Liver (tissue), 9 donors: ENCODE results near the gene SNX13. TPM values are rescaled to one million over a fixed set of nuclear protein-coding genes. Genes with fewer than 3 reads are reported as not detected.

ENCODE experiments used
- DNase-seq: peaks from one replicate; pipeline ENCODE4 v3.0.0-alpha.2; 2017; ENCODE audit warnings: low spot score
- H3K27ac ChIP-seq, 2 donors: one replicate each; pipeline ENCODE4 v1.7.0; 2013; ENCODE audit warnings: inconsistent platforms in 2 of 2, low read length in 2 of 2, control low read depth in 1 of 2, low read depth in 1 of 2, mild to moderate bottlenecking in 1 of 2
- H3K27me3 ChIP-seq, 4 donors: one replicate each; pipeline versions ENCODE4 v1.6.1 to v1.7.0; 2013; ENCODE audit warnings: low read length in 3 of 4, inconsistent platforms in 1 of 4, mild to moderate bottlenecking in 1 of 4, moderate library complexity in 1 of 4; ENCODE audit not compliant: control insufficient read depth in 4 of 4, insufficient read depth in 4 of 4
- H3K36me3 ChIP-seq, 4 donors: one replicate each; pipeline versions ENCODE4 v1.6.1 to v1.7.0; 2013; ENCODE audit warnings: low read length in 3 of 4, mild to moderate bottlenecking in 3 of 4, low read depth in 1 of 4, moderate library complexity in 1 of 4; ENCODE audit not compliant: control insufficient read depth in 4 of 4, insufficient read depth in 3 of 4
- H3K4me1 ChIP-seq, 4 donors: one replicate each; pipeline versions ENCODE4 v1.6.1 to v1.7.0; 2013; ENCODE audit warnings: low read length in 3 of 4, mild to moderate bottlenecking in 3 of 4, moderate library complexity in 1 of 4; ENCODE audit not compliant: control insufficient read depth in 4 of 4, insufficient read depth in 4 of 4
- H3K4me3 ChIP-seq, 3 donors: one replicate each; pipeline versions ENCODE4 v1.6.1 to v1.7.0; 2013; ENCODE audit warnings: low read length in 3 of 3, control low read depth in 1 of 3, low read depth in 1 of 3, mild to moderate bottlenecking in 1 of 3
- H3K9ac ChIP-seq, 2 donors: one replicate each; pipeline ENCODE4 v1.7.0; 2013; ENCODE audit warnings: low read length in 2 of 2, mild to moderate bottlenecking in 2 of 2, moderate library complexity in 2 of 2, control low read depth in 1 of 2, low read depth in 1 of 2
- H3K9me3 ChIP-seq, 4 donors: one replicate each; pipeline versions ENCODE4 v1.6.1 to v1.7.0; 2013; ENCODE audit warnings: low read length in 3 of 4; ENCODE audit not compliant: control insufficient read depth in 4 of 4
- ATF3 ChIP-seq: IDR thresholded peaks from 2 replicates; pipeline ENCODE4 v1.6.1; 2016; ENCODE audit warnings: antibody characterized with exemption
- CTCF ChIP-seq: fragments of 150-350 bp; IDR thresholded peaks from 2 replicates; pipeline ENCODE4 v1.5.1; 2017; ENCODE audit warnings: improper control_type of control experiment, low read depth, low read length; ENCODE audit not compliant: missing input control
- EGR1 ChIP-seq, 2 donors: IDR thresholded peaks; 2 replicates each; pipeline ENCODE4 v1.6.1; 2016 to 2018; ENCODE audit warnings: antibody characterized with exemption in 2 of 2, low read depth in 2 of 2
- FOXA1 ChIP-seq: IDR thresholded peaks from 2 replicates; pipeline ENCODE4 v1.6.1; 2016; ENCODE audit warnings: antibody characterized with exemption
- FOXA2 ChIP-seq: IDR thresholded peaks from 2 replicates; pipeline ENCODE4 v1.6.1; 2016; ENCODE audit warnings: antibody characterized with exemption
- GABPA ChIP-seq, 2 donors: IDR thresholded peaks in 1 of 2; conservative IDR thresholded peaks in 1 of 2; 2 replicates each; pipeline ENCODE4 v1.6.1; 2016; ENCODE audit warnings: antibody characterized with exemption in 2 of 2, mild to moderate bottlenecking in 1 of 2, moderate library complexity in 1 of 2
- HNF4G ChIP-seq: IDR thresholded peaks from 2 replicates; pipeline ENCODE4 v1.6.1; 2016; ENCODE audit warnings: antibody characterized with exemption
- MAX ChIP-seq: IDR thresholded peaks from 2 replicates; pipeline ENCODE4 v1.6.1; 2016; ENCODE audit warnings: antibody characterized with exemption
- NR2F2 ChIP-seq: IDR thresholded peaks from 2 replicates; pipeline ENCODE4 v1.6.1; 2016; ENCODE audit warnings: antibody characterized with exemption
- RAD21 ChIP-seq, 2 donors: IDR thresholded peaks; 2 replicates each; pipeline ENCODE4 v1.6.1; 2016; ENCODE audit warnings: antibody characterized with exemption in 2 of 2, mild to moderate bottlenecking in 2 of 2
- RXRA ChIP-seq, 2 donors: IDR thresholded peaks; 2 replicates each; pipeline ENCODE4 v1.6.1; 2017 to 2018; ENCODE audit warnings: antibody characterized with exemption in 2 of 2, mild to moderate bottlenecking in 1 of 2
- SP1 ChIP-seq: IDR thresholded peaks from 2 replicates; pipeline ENCODE4 v1.6.1; 2018; ENCODE audit warnings: antibody characterized with exemption, mild to moderate bottlenecking
- TAF1 ChIP-seq: conservative IDR thresholded peaks from 2 replicates; pipeline ENCODE4 v1.6.1; 2016; ENCODE audit warnings: antibody characterized with exemption, mild to moderate bottlenecking
- YY1 ChIP-seq: IDR thresholded peaks from 2 replicates; pipeline ENCODE4 v1.6.1; 2016; ENCODE audit warnings: antibody characterized with exemption, mild to moderate bottlenecking
- ZBTB33 ChIP-seq: IDR thresholded peaks from 2 replicates; pipeline ENCODE4 v1.6.1; 2016; ENCODE audit warnings: antibody characterized with exemption
- WGBS: extraction: QIAGEN DNeasy Blood & Tissue Kit; methylation state at CpG from one replicate; pipeline ENCODE4 v1.1.7; 2013; 5-methylcytosine and 5-hydroxymethylcytosine counted together
- polyA plus RNA-seq, 2 donors: library from polyadenylated mRNA; stranded (reverse) in 1 of 2; unstranded in 1 of 2; fragments of 200-250 nt in 1 of 2; fragments of >200 nt in 1 of 2; fragmentation: Nextera tagmentation in 1 of 2; extraction: Ambion mirVana in 1 of 2; gene quantifications; one replicate each; pipeline versions ENCODE4 v1.2.1 to v1.2.3, GENCODE V29; 2013 to 2015
- total RNA-seq, 2 donors: library from RNA; depleted of rRNA; stranded (reverse); fragments of >200 nt; gene quantifications; one replicate each; pipeline ENCODE4 v1.2.3, GENCODE V29; 2014
- donor health status: healthy.
- donor health status: healthy.
- donor health status: healthy.
- donor health status: healthy.
- donor health status: healthy.

Gene SNX13
- total and polyA plus RNA-seq, 4 donors: 5.4 to 28.1 (median 14.0) TPM

GRCh38 chr7:17771901-17772408, 168.3 kb downstream of the SNX13 start (continued):
- TF ChIP-seq YY1: no peak
- TF ChIP-seq ZBTB33: no peak

- no peaks in the 10 kb centered on the region for H3K9me3 ChIP-seq
- TF ChIP-seq FOXA1: no peak
- TF ChIP-seq HNF4G: no peak
- TF ChIP-seq RXRA (IDR thresholded peaks at IDR 0.05): no peak
- TF ChIP-seq NR2F2: no peak
- no peak for TF ChIP-seq MAX
- H3K4me1 ChIP-seq: peaks cover 0 to 3% (median 0%) of the 10 kb centered on the region in 4 donors
- no peaks in the 10 kb centered on the region for H3K36me3 ChIP-seq
- WGBS: 59% methylated on average over 4 of the region's 4 CpGs
- no peak overlapping the region for H3K9ac ChIP-seq
- H3K27ac ChIP-seq: no peak overlapping the region
- H3K4me3 ChIP-seq: no peak overlapping the region
- no peak for DNase-seq
- H3K27me3 ChIP-seq: no peaks in the 10 kb centered on the region
These were observed 169.5 kb downstream of the SNX13 start for GRCh38 chr7:17770710-17771375.

GRCh38 chr7:17769918-17770317, 170.4 kb downstream of the SNX13 start:
- peaks cover 0 to 3% (median 0%) of the 10 kb centered on the region in 4 donors for H3K4me1 ChIP-seq
- no peaks in the 10 kb centered on the region for H3K36me3 ChIP-seq
- no peaks in the 10 kb centered on the region for H3K9me3 ChIP-seq
- no peak for TF ChIP-seq SP1
- TF ChIP-seq HNF4G: no peak
- TF ChIP-seq GABPA (IDR thresholded peaks at IDR 0.05 in 1 of 2, conservative IDR thresholded peaks at IDR 0.05 in 1 of 2): no peak
- TF ChIP-seq EGR1 (IDR thresholded peaks at IDR 0.05; ENCODE audit: low read depth in 2 of 2): no peak
- peak; percentile 93 to 94 for TF ChIP-seq RAD21 (IDR thresholded peaks at IDR 0.05)
- TF ChIP-seq MAX: no peak
- peak; percentile 12 for TF ChIP-seq FOXA1
- no peak for TF ChIP-seq NR2F2
- no peak for TF ChIP-seq ATF3
- TF ChIP-seq CTCF: peak; percentile 68
- TF ChIP-seq TAF1: no peak
- TF ChIP-seq FOXA2: peak; percentile 26
- H3K9ac ChIP-seq: no peak overlapping the region
- H3K27ac ChIP-seq: no peak overlapping the region
- H3K4me3 ChIP-seq: no peak overlapping the region
- no peaks in the 10 kb centered on the region for H3K27me3 ChIP-seq
- DNase-seq: peak; percentile 66
- WGBS: 15% methylated on average over 2 of the region's 2 CpGs
